Stimulated activated CD8-positive, alpha-beta memory T cell treated with anti-CD3 and anti-CD28 coated beads, Interleukin-7, amount 100 ng/mL, for 4 hours (primary cell): ENCODE data around the gene CALM3.

Experiments
- DNase-seq, 2 donors: peaks; one replicate each; pipeline ENCODE4 v3.0.0-alpha.2; 2020; ENCODE audit warnings: low read depth in 2 of 2

CALM3 gene

DNA sequence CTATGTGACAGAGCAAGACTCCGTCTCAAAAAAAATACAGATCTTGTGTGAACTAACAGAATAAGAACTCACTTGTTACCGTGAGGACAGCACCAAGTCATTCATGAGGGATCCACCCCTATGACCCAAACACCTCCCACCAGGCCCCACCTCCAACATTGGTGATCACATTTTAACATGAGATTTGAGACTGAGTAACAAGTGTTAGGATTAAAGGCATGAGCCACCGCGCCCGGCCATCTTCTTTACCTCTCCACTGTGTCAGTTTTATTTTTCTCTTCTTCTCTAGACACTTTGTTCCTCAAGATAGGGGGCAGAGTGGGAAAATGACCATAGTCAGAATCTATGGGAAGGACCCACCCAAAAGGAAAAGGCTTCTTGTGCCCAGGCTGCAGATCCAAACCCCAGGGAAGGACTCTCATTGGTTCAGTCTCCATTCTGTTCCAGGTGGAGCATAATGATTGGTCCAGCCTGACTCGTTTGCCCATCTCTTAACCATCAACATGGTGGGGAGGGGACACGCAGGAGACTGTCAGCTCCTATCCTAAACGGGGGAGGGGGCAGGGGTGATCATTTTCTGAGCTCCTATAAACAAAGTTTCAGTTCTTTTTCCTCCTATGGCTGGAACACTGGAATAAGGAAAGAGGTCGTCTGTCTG, 1.3 kb upstream of the CALM3 start:
- DNase-seq: no peak

DNA sequence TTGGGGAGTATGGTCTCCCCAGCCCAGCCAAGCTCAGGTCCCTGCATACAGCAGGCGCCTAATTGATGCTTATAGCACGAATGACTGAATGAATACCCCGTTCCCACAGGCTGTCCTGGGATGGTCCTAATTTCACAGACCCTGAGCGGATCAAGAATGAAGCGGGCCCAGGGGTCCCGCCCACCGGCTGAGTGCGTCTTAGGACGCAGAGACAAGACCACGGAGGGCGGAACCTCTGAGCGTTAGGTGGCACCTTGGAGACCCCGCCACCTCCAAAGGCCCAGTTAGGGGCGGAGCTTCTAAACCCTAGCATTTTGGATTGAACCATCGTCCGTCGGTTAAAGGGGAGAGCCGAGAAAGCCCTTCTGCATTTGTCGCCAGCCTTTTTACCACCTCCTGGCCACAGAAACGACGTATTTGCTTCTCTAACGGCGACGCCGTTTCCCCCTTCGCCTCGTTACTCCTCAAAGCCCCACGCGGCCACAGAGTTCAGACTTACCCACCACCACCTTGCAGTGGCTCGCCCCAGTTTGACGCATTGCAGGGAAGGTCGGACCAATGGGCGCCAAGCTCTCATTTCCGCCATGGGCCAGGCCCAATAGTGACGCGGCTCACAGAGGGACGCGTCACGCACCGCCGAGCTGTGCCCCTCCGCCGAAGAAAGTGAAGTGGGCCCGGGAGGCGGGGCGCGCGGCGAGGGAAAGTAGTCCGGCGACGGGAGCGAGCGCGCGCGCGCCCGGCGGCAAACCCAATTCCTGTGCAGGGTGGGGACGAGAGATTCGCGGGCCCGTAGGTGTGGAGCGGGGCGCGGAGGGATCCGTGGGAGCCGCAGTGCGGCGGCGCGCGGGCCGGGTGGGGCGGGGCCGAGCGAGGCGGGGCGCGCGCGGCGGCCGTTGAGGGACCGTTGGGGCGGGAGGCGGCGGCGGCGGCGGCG, 479 bp upstream of the CALM3 start:
- DNase-seq: peak; percentile 92 to 94

DNA sequence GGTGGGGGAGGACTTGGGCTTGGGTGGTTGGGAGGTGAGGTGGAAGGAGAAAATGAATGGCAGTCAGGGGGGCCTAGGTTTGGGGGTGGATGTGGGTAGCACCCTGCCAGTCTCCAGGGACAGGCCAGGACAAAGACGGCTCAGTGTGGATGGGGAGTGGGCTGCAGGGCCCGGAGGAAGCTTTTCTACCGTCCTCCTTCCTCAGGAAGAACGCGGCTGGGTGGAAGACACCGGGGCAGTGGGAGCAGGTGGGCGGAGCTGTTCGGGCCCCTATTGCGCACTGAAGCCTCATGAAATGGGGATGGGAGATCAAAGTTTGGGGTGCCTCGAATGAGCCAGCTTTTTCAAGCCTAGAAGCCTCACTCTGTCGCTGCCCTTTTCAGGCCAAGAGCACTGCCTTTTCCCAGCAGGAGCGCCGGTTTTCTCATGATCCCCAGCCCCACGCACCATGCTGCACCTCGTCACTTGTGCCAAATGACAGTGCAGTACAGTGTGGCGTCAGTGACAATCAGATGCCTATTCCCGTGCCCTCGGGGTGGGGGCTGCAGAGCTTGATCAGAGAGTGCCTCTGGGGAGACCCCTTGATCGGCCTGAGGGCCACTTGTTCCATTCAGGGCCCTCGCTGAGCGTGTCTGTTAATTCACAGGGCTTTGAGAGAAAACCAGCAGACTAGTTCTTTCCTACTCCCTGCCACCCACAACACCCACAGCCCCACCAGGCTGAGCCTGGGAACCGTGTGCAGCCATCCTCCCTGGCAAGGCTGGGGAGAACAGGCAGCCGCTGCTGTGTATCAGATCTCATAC, 1.5 kb downstream of the CALM3 start:
- peak; percentile 54 to 57 for DNase-seq

DNA sequence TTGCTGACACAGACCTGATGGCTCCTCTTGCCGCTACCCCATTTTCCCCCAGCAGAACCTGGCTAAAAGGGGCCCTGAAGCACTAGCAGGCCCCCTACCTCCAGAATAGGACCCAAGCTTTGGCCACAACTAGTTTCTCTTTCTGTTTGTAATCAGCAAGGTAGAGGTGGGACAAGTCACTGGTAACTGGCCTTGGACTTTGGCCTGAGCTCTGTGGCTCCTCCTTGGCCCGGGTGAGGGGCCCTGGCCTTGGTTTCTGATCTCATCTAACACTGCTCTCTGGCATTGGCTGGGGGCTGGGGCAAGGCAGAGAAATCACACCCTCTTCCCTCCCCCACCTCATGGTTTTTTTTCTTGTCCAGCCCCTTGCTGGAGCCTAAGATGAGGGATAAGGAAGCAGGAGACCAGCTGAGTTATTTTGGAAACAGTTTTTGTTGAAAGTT, 2.1 kb downstream of the CALM3 start:
- DNase-seq: no peak

DNA sequence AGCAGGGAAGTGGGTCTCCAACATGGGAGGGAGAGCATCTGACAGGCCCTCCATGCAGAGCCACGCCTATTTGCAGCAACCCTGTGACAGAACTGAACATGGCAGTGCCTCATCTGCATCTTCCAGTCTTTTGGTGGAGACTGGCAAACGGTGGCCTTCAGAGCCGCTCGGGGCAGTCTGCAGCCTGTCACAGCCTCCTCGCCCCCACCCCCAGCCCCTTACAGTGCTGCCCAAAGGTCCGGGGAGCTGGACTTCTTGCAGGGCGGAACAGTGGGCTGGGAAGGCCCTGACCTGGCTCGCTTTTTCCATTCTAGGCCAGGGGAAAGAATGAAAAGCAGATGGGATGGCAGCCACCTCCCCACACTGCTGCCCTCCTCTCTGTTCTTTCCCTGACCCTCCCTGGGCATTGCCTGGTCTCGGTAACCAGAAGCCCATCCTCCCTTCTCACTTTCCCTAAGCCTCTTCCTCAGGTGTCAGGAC, 2.7 kb downstream of the CALM3 start:
- no peak for DNase-seq

DNA sequence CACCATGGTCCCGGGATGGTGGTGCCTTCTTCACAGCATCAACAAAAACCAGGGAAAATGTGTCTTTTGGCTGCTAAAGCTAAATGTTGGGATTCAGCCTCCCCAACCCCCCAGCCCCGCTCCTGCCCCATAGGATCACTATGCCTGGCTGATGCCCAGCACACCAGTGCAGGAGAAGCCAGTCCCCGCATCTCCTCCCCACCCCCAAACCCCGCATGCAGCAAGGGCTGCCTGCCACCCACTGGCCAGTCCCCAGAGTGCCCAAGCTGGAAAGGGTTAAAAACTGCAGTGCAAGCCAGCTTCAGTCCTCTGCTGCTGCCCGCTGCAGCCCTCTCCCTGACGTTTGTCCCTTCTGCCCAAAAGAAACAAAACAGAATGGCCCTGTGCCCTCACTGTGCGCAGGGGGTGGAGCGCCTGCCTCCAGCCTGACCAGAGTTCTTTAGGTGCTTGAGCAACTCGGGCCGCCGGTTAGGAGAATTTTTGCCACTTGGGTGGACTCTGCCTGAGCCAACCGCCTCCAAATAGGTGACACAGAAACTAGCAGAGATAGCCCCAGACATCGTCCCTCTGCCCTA, 3.7 kb downstream of the CALM3 start:
- DNase-seq: no peak

DNA sequence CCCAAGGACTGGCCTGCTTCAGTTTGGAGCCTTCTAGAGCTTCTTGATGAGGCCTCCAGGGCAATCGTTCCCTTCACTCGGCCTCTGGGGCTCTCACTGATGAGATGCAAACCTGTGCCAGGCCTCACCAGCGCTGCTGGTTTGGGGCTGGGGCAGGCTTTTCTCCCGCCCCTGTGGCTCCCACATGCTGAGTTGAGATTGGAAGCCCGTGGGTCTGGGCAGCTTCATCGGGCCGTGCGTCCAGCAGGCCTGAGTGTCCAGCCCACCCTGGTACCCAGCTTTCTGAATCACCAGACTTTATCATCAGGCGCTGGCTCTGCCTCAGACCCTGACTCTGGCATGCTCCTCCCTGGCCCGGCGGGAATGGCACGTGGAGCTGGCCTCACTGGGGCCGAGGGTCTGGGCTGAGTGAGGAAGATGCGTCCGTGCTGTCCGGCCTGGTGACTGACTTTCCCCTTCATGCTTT, 4.3 kb downstream of the CALM3 start:
- DNase-seq: no peak

DNA sequence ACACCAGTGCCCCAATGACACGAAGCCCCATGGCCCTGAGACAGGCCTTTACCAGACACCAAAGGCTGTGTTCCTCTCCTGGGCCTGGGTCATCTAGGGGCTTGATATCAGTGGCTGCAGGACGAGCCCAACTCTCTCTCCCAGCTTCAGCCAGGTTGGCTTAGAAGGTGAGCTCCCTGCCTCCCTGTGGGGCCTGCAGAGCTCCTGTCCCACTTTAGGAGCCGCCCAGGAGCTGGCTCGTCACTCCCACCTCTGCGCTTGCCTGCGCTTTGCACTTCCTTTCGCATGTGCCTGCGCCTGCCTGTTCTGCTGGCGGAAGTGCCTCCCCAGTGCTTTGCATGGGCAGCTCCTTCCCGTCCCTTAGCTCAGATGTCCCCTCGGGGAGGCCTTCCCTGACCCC, 4.9 kb downstream of the CALM3 start:
- no peak for DNase-seq

DNA sequence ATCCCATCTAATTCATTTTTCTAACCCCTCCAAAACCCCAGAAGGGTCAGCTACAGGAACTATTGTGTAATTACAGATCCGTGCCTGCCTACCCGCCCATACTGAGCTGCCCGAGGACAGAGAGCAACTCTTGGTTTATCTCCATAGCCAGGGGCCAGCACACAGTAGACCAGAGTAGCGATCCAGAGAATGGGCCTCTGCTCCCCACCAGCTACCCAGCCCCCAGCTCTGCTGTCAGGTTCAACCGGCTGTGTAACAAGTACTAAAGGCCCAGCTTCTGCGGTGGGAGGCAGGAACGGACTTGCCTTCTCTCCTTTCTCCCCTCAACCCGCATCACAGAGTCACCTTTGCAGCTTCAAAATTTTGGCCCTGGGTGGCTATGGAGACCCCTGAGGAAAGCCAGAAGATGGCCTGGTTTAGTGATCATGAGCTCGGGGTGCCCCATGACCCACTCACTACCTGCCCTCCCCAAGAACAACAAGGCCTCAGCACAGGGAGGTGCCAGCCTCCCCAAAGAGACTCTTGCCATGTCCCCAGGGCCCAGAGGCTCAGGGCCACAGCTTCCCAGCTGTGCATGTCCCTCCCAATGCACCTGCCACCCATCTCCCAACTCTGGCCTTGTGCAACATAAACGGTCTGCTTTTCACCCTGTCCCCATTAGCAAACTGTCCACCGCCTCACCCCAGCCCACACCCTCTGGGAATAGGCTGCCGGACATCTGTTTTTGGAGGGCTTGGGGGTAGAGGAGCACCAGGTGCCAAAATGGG, 5.7 kb downstream of the CALM3 start:
- DNase-seq: no peak

DNA sequence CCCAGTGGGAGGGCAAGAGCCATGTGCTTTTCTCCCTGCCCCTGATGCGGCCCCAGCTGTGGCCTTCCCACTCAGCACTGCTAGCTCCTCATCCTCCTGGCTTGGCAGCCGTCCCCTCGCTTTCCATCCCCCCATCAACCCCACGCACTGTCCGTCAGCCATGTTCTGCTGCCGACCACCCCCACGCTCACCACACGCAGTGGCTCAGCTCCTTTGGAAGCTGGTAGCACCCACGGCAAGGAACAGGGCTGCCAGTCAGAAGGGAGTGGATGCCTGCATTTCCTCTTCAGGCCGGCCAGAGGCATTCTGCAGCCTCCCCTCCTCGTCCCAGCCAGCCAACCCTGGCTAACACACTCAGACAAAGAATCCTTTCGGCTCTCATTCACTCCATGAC, 6.3 kb downstream of the CALM3 start:
- no peak for DNase-seq

DNA sequence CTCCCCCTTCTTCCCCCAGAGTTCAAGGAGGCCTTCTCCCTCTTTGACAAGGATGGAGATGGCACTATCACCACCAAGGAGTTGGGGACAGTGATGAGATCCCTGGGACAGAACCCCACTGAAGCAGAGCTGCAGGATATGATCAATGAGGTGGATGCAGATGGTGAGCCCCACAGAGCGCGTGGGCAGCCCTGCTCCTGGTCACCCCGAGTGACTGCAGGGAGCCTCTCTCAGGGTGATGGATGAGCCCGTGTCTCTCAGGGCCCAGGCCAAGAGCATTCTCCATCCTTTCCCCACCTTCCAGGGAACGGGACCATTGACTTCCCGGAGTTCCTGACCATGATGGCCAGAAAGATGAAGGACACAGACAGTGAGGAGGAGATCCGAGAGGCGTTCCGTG, 7.0 kb downstream of the CALM3 start:
- no peak for DNase-seq

DNA sequence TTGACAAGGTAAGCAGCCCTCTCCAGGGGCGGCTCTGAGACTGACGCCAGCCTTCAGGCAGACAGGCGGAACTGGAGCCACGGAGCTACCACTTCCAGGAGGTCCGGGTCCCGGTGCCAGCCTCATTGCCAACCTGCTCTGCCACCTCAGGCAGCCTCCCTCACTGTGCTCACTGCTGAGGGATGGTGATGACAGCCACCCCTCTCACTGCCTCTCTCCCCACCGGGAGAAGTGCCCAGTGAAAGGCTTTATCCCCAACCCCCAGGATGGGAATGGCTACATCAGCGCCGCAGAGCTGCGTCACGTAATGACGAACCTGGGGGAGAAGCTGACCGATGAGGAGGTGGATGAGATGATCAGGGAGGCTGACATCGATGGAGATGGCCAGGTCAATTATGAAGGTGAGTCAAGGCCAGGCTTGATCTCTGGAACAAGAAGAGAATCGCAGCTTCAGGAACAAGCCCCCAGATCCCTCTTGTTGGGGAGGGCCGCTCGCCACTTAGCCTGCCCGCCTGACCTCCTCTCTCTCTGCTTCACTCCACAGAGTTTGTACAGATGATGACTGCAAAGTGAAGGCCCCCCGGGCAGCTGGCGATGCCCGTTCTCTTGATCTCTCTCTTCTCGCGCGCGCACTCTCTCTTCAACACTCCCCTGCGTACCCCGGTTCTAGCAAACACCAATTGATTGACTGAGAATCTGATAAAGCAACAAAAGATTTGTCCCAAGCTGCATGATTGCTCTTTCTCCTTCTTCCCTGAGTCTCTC, 7.6 kb downstream of the CALM3 start:
- no peak for DNase-seq

DNA sequence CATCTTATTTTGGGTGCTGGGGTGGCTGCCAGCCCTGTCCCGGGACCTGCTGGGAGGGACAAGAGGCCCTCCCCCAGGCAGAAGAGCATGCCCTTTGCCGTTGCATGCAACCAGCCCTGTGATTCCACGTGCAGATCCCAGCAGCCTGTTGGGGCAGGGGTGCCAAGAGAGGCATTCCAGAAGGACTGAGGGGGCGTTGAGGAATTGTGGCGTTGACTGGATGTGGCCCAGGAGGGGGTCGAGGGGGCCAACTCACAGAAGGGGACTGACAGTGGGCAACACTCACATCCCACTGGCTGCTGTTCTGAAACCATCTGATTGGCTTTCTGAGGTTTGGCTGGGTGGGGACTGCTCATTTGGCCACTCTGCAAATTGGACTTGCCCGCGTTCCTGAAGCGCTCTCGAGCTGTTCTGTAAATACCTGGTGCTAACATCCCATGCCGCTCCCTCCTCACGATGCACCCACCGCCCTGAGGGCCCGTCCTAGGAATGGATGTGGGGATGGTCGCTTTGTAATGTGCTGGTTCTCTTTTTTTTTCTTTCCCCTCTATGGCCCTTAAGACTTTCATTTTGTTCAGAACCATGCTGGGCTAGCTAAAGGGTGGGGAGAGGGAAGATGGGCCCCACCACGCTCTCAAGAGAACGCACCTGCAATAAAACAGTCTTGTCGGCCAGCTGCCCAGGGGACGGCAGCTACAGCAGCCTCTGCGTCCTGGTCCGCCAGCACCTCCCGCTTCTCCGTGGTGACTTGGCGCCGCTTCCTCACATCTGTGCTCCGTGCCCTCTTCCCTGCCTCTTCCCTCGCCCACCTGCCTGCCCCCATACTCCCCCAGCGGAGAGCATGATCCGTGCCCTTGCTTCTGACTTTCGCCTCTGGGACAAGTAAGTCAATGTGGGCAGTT, 8.6 kb downstream of the CALM3 start:
- DNase-seq: no peak

DNA sequence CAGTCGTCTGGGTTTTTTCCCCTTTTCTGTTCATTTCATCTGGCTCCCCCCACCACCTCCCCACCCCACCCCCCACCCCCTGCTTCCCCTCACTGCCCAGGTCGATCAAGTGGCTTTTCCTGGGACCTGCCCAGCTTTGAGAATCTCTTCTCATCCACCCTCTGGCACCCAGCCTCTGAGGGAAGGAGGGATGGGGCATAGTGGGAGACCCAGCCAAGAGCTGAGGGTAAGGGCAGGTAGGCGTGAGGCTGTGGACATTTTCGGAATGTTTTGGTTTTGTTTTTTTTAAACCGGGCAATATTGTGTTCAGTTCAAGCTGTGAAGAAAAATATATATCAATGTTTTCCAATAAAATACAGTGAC, 9.3 kb downstream of the CALM3 start:
- DNase-seq: no peak

DNA sequence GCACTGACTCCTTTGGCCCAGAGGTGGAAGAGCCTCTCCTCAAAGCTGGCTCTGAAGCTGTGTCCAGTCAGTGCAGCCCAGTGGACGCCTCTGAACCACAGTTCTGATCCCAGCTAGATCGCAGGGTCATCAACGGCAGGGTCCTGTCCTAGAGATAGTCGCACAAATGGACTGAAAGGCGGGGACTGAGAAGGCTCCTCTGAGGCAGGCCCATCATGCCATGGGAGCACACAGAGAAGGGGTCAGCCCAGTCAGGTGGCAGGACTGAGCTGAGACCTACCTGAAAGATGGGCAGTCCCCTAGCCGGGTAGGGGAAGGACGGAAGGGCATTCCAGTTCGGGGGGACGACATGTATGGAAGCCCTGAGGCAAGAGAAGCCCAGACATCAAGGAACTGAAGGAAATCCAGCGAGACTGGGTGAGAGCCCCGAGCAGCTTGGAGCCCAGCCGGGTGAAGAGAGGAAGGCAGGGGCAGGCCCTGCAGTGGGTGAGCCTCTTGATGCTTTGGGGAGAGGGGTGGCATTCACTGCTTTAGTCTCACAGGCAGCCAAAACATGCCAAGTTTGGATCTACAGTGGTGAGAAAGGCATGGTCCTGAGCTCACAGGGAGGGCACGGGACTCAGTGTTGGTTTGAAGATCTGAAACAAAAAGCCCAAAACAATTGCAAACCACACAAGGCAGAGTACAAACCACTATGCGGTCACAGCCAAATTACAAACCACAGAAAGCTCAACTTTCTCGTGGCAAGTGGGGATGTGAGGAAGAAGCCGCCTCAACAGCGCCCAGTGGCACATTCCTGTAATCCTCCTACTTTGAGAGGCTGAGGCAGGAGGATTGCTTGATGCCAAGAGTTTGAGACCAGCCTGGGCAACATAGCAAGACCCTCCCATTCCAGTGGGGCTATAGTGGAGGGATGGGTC, 10.0 kb downstream of the CALM3 start:
- no peak for DNase-seq

DNA sequence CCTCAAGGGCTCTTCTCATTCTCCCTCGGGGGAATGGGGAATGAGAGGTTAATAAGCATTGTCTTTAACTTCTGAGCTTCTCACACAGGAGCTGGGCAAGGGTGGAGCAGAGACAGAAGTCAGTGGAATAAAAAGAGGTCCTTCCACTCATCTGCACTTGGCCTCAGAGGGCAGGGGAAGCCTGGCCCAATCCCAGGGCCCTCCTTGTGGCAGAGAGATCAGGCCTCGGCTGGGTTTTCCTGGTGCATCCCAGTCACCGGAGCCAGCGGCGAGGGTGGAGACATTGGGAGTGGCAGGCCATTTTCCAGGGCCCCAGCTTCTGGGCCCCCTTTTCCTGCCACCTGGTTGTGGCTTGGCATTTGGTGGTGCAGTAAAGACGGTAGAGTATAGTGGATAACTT, 10.6 kb downstream of the CALM3 start:
- DNase-seq: no peak

DNA sequence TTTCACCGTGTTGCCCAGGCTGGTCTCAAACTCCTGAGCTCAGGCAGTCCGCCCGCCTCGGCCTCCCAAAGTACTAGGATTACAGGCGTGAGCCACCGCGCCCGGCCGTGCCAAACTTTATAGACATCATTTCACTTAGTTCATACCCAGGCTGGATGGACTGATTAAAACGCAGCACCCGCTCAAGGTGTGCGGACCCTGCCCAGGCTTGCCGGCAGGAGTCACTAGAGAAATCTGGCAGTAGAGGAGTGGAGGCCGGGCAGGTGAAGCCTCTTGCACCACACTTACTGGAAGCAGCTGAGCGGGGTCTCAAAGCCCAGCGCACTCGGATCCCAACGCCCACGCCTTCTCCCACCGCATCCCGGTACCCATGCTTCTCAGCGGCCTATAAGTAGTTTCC, 12.4 kb downstream of the CALM3 start:
- DNase-seq: no peak

DNA sequence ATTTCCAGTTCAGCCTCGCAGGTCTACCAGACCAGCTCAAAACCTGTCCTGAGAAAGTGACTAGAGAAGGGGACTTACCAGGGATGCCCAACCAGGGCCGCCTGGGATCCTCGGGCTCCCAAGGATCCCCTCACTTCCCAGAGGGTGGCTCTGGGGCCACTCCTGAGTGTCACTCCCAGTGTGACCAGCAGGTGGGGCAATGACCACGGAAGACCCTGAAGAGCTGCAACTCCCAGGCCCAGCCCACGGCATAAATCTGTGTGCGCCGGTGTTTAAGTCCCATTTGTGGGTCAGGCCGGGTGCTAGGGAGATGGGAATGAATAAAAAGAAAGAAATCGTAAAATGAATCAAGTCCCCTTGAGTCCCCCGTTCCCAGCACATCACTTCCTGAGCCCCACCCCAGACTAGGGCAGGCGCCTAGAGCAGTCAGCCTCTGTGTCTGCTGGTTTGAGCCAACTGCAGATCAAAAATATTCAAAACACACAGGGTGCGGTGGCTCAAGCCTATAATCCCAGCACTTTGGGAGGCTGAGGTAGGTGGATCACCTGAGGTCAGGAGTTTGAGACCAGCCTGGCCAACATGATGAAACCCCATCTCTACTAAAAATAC, 13.1 kb downstream of the CALM3 start:
- DNase-seq: peak; percentile 62 to 63
